ENCODE data around the gene BCL7A.

DNA sequence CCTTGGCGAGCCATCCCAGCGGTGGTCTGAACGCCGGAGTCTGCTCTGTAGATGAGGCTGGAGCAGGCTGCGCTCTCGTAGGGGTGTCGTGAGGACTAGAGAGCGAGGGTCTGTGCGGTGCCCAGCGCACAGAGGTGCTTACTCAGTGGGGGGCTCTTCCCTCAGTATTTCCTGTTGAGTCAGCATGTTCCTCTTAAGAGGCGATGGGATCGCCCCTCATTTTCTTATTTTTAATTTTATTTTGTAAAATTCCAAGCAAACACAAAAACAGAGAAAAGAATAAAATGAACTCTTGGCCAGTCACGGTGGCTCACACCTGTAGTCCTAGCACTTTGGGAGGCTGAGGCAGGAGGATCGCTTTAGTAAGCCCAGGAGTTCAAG is 40.8 kb upstream of the BCL7A start:
- TF ChIP-seq POLR2A (conservative IDR thresholded peaks at IDR 0.05) (no peak), BHLHE40 (IDR thresholded peaks at IDR 0.05; ENCODE audit: low read length) (no peak), PHF8 (IDR thresholded peaks at IDR 0.05; ENCODE audit: borderline replicate concordance, low read length) (no peak), ZNF766 (CRISPR knock-in tag; conservative IDR thresholded peaks at IDR 0.05) (no peak), HDAC2 (IDR thresholded peaks at IDR 0.05) (no peak), FOS (IDR thresholded peaks at IDR 0.05; ENCODE audit: extremely low read depth, insufficient read length) (no peak), MAZ (CRISPR knock-in tag; conservative IDR thresholded peaks at IDR 0.05 in 1 of 2, IDR thresholded peaks at IDR 0.05 in 1 of 2) (no peak), EZH2 (IDR thresholded peaks at IDR 0.05; ENCODE audit: borderline replicate concordance, low read depth, low read length) (no peak), FOXP1 (CRISPR knock-in tag; IDR thresholded peaks at IDR 0.05) (no peak), ASH1L (IDR thresholded peaks at IDR 0.05; ENCODE audit: borderline replicate concordance, low read depth, partially characterized antibody) (no peak), ELF1 (tag; IDR thresholded peaks at IDR 0.05) (no peak)
- TF ChIP-seq, protein P1, sequence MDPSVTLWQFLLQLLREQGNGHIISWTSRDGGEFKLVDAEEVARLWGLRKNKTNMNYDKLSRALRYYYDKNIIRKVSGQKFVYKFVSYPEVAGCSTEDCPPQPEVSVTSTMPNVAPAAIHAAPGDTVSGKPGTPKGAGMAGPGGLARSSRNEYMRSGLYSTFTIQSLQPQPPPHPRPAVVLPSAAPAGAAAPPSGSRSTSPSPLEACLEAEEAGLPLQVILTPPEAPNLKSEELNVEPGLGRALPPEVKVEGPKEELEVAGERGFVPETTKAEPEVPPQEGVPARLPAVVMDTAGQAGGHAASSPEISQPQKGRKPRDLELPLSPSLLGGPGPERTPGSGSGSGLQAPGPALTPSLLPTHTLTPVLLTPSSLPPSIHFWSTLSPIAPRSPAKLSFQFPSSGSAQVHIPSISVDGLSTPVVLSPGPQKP (CRISPR knock-in tag; IDR thresholded peaks at IDR 0.05): no peak
- TF ChIP-seq, protein P2, sequence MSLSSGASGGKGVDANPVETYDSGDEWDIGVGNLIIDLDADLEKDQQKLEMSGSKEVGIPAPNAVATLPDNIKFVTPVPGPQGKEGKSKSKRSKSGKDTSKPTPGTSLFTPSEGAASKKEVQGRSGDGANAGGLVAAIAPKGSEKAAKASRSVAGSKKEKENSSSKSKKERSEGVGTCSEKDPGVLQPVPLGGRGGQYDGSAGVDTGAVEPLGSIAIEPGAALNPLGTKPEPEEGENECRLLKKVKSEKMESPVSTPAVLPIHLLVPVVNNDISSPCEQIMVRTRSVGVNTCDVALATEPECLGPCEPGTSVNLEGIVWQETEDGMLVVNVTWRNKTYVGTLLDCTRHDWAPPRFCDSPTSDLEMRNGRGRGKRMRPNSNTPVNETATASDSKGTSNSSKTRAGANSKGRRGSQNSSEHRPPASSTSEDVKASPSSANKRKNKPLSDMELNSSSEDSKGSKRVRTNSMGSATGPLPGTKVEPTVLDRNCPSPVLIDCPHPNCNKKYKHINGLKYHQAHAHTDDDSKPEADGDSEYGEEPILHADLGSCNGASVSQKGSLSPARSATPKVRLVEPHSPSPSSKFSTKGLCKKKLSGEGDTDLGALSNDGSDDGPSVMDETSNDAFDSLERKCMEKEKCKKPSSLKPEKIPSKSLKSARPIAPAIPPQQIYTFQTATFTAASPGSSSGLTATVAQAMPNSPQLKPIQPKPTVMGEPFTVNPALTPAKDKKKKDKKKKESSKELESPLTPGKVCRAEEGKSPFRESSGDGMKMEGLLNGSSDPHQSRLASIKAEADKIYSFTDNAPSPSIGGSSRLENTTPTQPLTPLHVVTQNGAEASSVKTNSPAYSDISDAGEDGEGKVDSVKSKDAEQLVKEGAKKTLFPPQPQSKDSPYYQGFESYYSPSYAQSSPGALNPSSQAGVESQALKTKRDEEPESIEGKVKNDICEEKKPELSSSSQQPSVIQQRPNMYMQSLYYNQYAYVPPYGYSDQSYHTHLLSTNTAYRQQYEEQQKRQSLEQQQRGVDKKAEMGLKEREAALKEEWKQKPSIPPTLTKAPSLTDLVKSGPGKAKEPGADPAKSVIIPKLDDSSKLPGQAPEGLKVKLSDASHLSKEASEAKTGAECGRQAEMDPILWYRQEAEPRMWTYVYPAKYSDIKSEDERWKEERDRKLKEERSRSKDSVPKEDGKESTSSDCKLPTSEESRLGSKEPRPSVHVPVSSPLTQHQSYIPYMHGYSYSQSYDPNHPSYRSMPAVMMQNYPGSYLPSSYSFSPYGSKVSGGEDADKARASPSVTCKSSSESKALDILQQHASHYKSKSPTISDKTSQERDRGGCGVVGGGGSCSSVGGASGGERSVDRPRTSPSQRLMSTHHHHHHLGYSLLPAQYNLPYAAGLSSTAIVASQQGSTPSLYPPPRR (CRISPR knock-in tag; IDR thresholded peaks at IDR 0.05; ENCODE audit: borderline replicate concordance): no peak
- TF ChIP-seq, protein P3, sequence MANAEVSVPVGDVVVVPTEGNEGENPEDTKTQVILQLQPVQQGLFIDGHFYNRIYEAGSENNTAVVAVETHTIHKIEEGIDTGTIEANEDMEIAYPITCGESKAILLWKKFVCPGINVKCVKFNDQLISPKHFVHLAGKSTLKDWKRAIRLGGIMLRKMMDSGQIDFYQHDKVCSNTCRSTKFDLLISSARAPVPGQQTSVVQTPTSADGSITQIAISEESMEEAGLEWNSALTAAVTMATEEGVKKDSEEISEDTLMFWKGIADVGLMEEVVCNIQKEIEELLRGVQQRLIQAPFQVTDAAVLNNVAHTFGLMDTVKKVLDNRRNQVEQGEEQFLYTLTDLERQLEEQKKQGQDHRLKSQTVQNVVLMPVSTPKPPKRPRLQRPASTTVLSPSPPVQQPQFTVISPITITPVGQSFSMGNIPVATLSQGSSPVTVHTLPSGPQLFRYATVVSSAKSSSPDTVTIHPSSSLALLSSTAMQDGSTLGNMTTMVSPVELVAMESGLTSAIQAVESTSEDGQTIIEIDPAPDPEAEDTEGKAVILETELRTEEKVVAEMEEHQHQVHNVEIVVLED (CRISPR knock-in tag; IDR thresholded peaks at IDR 0.05): no peak
